ENCODE data around the gene PELI2. TPM values are rescaled to one million over a fixed set of nuclear protein-coding genes. Genes with fewer than 3 reads are reported as not detected.

PELI2 gene
- total RNA-seq, 2 experiments from 2014 or later, result 2.1 to 2.5 TPM

- no peak overlapping the region for H3K4me3 Mint-ChIP-seq
- DNase-seq, result no peak
- no peaks in the 10 kb centered on the region for H3K4me1 Mint-ChIP-seq
- H3K27ac Mint-ChIP-seq, result no peak overlapping the region
- no peaks in the 10 kb centered on the region for H3K9me3 Mint-ChIP-seq
- H3K27me3 Mint-ChIP-seq, result no peaks in the 10 kb centered on the region
- H3K36me3 Mint-ChIP-seq, result peaks cover 5% of the 10 kb centered on the region
Observed at GRCh38 chr14:56187736-56188135, 69.5 kb downstream of the PELI2 start.

- Mint-ChIP-seq H3K27me3 (no peaks in the 10 kb centered on the region), H3K36me3 (peaks cover 5% of the 10 kb centered on the region), H3K27ac (no peak overlapping the region), H3K4me3 (no peak overlapping the region), H3K4me1 (peaks cover 5% of the 10 kb centered on the region), H3K9me3 (no peaks in the 10 kb centered on the region)
- no peak for DNase-seq
Observed at GRCh38 chr14:56189307-56189706, 71.1 kb downstream of the PELI2 start.

DNA sequence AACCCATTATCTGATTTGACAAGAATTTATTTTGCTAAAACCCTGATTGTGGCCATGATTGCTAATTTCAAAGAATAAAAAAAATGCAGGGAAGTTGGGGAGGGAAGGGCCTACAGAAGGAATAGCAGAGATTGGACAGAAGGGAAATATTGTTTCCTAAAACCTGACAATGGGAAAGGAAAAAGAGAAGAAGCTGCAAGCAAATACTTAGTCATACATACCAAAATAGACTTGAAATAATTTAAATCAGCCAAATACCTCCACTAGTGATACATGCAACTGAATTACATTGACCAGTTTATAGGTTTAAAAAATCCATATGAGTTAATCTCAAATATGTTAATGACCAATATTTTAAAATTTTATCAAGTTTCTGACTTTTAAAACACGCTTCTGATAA lies 75.1 kb downstream of the PELI2 start:
- Mint-ChIP-seq H3K27me3 (no peaks in the 10 kb centered on the region), H3K27ac (no peak overlapping the region), H3K9me3 (no peaks in the 10 kb centered on the region), H3K36me3 (peaks cover 2% of the 10 kb centered on the region), H3K4me3 (no peak overlapping the region), H3K4me1 (peaks cover 20% of the 10 kb centered on the region)
- DNase-seq, result no peak

- Mint-ChIP-seq H3K27ac (peak overlapping the region; percentile 32), H3K36me3 (peaks cover 2% of the 10 kb centered on the region), H3K4me3 (no peak overlapping the region), H3K9me3 (no peaks in the 10 kb centered on the region), H3K27me3 (no peaks in the 10 kb centered on the region), H3K4me1 (peaks cover 20% of the 10 kb centered on the region)
- DNase-seq, result no peak
Observed at GRCh38 chr14:56194042-56194441, 75.8 kb downstream of the PELI2 start.

GRCh38 chr14:56195223-56195622 lies 77.0 kb downstream of the PELI2 start:
- peaks cover 2% of the 10 kb centered on the region for H3K36me3 Mint-ChIP-seq
- DNase-seq, result no peak
- peak overlapping the region; percentile 76 for H3K27ac Mint-ChIP-seq
- H3K4me3 Mint-ChIP-seq, result no peak overlapping the region
- peaks cover 20% of the 10 kb centered on the region for H3K4me1 Mint-ChIP-seq
- H3K9me3 Mint-ChIP-seq, result no peaks in the 10 kb centered on the region
- no peaks in the 10 kb centered on the region for H3K27me3 Mint-ChIP-seq

- DNase-seq, result peak; percentile 23
- Mint-ChIP-seq H3K4me3 (peak overlapping the region; percentile 38), H3K36me3 (peaks cover 2% of the 10 kb centered on the region), H3K4me1 (peaks cover 20% of the 10 kb centered on the region), H3K9me3 (no peaks in the 10 kb centered on the region), H3K27me3 (no peaks in the 10 kb centered on the region), H3K27ac (peak overlapping the region; percentile 76)
Observed at GRCh38 chr14:56195704-56196103, 77.5 kb downstream of the PELI2 start.

DNA sequence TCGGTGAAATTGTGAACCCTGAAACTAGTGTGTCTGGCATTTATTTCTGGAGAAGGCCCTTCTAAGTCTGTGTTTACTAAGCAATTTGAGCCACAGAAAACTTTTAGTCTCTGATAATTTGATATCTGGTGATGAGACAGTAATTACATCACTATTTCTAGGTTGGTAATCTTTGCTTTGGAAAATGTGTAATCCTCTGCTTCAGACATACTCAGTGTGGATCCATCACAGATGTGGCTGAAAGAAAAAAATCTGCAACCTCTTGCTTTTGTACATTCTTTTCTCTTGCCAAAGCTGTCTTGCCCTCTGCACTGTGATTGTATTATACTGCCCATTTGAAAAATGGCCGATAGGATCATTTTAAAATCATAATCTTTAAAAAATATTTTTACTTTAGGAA lies 78.1 kb downstream of the PELI2 start:
- DNase-seq, result no peak
- Mint-ChIP-seq H3K4me1 (peaks cover 20% of the 10 kb centered on the region), H3K27me3 (no peaks in the 10 kb centered on the region), H3K27ac (no peak overlapping the region), H3K36me3 (no peaks in the 10 kb centered on the region), H3K9me3 (no peaks in the 10 kb centered on the region), H3K4me3 (no peak overlapping the region)

DNA sequence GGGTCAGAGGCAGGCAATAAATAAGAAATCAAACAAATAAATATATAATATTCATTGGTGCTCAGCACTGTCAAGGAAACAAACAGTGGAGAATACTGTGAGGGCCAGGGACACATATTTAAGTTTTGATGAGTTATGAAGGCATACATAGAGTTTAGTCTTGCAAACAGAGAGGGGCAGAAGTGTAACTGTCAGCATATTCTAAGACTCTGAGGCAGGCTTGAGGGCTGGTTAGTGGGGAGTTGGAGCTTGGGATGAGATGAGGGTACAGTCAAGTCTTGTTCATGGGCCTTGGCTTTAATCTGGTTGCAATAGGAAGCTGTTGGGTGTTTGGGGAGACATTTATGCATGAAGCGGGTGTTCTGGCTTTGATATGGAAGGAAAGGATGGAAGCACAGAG lies 78.9 kb downstream of the PELI2 start:
- Mint-ChIP-seq H3K27ac (no peak overlapping the region), H3K27me3 (no peaks in the 10 kb centered on the region), H3K4me1 (peaks cover 23% of the 10 kb centered on the region), H3K4me3 (no peak overlapping the region), H3K36me3 (no peaks in the 10 kb centered on the region), H3K9me3 (no peaks in the 10 kb centered on the region)
- DNase-seq, result no peak

DNA sequence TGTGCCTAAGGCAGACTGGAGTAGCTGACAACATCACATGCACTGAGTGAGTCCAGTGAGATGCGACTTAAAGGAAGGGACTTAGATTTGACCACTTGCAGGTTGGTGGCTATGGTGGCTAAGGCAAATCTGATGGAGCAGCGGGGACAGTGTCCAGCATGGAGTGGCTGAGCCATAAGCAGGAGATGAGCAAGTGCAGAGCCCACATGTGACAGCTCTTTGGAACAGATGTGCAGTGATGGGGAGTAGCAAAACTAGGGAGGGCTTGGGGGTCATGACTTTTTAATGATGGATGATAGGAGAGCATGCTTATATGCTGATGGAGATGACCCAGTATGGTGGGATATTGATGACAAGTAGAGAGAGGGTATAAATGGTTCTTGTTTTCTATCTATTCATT lies 80.2 kb downstream of the PELI2 start:
- peaks cover 28% of the 10 kb centered on the region for H3K4me1 Mint-ChIP-seq

GRCh38 chr14:56199095-56199981 lies 81.1 kb downstream of the PELI2 start:
- peaks cover 23% of the 10 kb centered on the region for H3K4me1 Mint-ChIP-seq
- no peaks in the 10 kb centered on the region for H3K36me3 Mint-ChIP-seq
- H3K9me3 Mint-ChIP-seq, result no peaks in the 10 kb centered on the region
- no peak overlapping the region for H3K4me3 Mint-ChIP-seq
- no peak overlapping the region for H3K27ac Mint-ChIP-seq
- no peak for DNase-seq
- no peaks in the 10 kb centered on the region for H3K27me3 Mint-ChIP-seq

More for the DNA sequence above, 80.2 kb downstream of the PELI2 start:
- Mint-ChIP-seq H3K4me3 (no peak overlapping the region), H3K36me3 (no peaks in the 10 kb centered on the region), H3K27ac (no peak overlapping the region), H3K27me3 (no peaks in the 10 kb centered on the region), H3K9me3 (no peaks in the 10 kb centered on the region)
- no peak for DNase-seq

DNA sequence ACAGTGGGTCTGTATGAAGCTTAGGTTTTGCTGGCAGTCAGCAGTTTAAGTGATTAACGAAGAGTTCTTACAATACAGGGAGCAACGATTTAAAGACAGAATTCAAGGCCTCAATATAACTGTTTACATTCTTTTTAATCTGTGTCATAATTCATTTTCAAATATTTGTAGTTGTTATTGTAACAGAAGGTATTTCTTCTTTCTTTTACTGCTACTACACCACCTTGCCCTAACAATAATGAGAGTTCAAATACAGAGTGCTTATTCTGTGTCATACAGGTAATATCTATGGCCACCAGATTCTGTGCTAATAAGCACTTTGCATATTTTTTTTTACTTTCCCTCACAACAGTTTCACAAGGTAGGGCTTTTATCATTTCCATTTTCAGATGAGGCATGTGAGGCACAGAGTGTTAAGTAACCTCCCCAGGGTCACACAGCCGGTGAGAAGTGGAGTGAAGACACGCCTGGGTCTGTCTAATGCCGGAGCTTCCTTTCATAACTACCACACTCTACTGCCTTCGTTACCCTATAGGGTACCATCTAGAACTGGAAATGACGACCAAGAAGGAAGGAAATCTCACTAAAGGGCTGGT lies 81.9 kb downstream of the PELI2 start:
- H3K9me3 Mint-ChIP-seq, result no peaks in the 10 kb centered on the region
- no peak overlapping the region for H3K27ac Mint-ChIP-seq
- no peaks in the 10 kb centered on the region for H3K36me3 Mint-ChIP-seq
- no peaks in the 10 kb centered on the region for H3K27me3 Mint-ChIP-seq
- DNase-seq, result no peak
- H3K4me3 Mint-ChIP-seq, result no peak overlapping the region
- peaks cover 16% of the 10 kb centered on the region for H3K4me1 Mint-ChIP-seq

- H3K36me3 Mint-ChIP-seq, result no peaks in the 10 kb centered on the region
Observed at GRCh38 chr14:56202256-56202655, 84.0 kb downstream of the PELI2 start.

DNA sequence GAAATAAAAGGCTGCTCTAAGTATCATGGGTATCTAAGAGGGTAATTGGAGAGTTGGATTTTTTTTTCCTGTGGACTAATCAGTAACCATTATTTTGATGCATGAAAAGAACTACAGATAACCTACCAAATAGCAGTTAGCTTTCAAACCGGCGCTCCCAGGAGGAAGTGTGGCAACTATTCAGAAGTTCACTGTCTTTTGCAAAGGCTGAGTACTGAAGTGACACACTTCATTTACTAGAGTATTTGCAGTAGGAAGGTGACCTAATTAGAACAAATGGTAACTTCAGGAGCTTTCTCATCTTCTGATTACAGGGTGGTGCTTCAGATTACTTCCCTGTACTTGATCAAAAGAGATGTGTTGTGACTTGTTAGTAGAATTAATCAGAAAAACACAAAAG lies 87.7 kb downstream of the PELI2 start:
- Mint-ChIP-seq H3K27me3 (no peaks in the 10 kb centered on the region), H3K4me3 (no peak overlapping the region), H3K9me3 (no peaks in the 10 kb centered on the region), H3K36me3 (no peaks in the 10 kb centered on the region), H3K4me1 (peaks cover 10% of the 10 kb centered on the region), H3K27ac (no peak overlapping the region)
- no peak for DNase-seq

More at GRCh38 chr14:56202256-56202655, 84.0 kb downstream of the PELI2 start:
- Mint-ChIP-seq H3K4me1 (peaks cover 8% of the 10 kb centered on the region), H3K27ac (no peak overlapping the region), H3K27me3 (no peaks in the 10 kb centered on the region), H3K4me3 (no peak overlapping the region), H3K9me3 (no peaks in the 10 kb centered on the region)
- no peak for DNase-seq

GRCh38 chr14:56206596-56206995 lies 88.4 kb downstream of the PELI2 start:
- DNase-seq, result no peak
- H3K9me3 Mint-ChIP-seq, result no peaks in the 10 kb centered on the region
- no peak overlapping the region for H3K4me3 Mint-ChIP-seq
- no peak overlapping the region for H3K27ac Mint-ChIP-seq
- no peaks in the 10 kb centered on the region for H3K36me3 Mint-ChIP-seq
- peaks cover 10% of the 10 kb centered on the region for H3K4me1 Mint-ChIP-seq
- H3K27me3 Mint-ChIP-seq, result no peaks in the 10 kb centered on the region

DNA sequence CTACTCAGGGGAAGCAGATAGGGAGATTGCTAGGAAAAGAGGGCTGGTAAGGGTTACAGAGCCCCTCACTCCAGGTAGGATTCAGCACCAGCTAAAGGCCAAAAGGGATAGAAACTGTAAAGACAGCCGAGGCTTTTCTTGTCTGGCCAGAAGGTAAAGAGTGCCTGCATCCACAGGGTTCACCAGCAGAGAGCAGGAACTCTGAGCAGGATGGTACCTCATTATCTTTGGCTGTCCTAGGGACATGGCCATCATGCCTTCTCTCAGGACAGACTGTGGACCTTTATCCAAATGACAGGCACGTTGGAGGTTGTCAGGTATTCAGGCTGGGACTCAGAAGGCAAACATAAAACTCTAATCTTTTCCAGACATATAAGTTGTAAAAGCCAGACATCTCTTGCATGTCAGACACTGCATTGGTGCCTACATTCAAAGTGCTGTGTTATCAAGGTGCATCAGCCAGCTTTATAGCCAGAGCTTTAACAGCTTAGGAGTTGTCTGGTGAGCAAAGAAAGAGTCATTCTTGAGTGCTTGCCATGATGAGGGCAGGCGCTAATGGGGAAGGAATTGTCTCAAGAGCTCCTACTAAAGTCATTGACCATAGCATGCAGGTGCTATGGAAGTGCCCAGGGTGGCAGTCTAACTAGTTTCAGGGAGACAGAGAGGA lies 89.5 kb downstream of the PELI2 start:
- no peaks in the 10 kb centered on the region for H3K9me3 Mint-ChIP-seq
- H3K27ac Mint-ChIP-seq, result no peak overlapping the region
- peaks cover 2% of the 10 kb centered on the region for H3K4me1 Mint-ChIP-seq
- DNase-seq, result no peak
- H3K4me3 Mint-ChIP-seq, result no peak overlapping the region
- no peaks in the 10 kb centered on the region for H3K27me3 Mint-ChIP-seq
- H3K36me3 Mint-ChIP-seq, result no peaks in the 10 kb centered on the region
